H1 (cell line): ENCODE measurements around the gene MAN1C1. TPM values are rescaled to one million over a fixed set of nuclear protein-coding genes. Genes with fewer than 3 reads are reported as not detected.

ENCODE experiments used
- CTCF ChIA-PET: fragments of 300-600 bp; sonication (Branson Sonifier 250); formaldehyde crosslinking; loops from one replicate; lab custom pipeline; 2021; ENCODE audit not compliant: partially characterized antibody; lab: Charles Lee
- POLR2A ChIA-PET: fragments of 300-600 bp; sonication (Branson Sonifier 250); formaldehyde crosslinking; loops from one replicate; lab custom pipeline; 2021; ENCODE audit warnings: inconsistent platforms; ENCODE audit not compliant: partially characterized antibody; lab: Charles Lee
- DNase-seq, 2 experiments: peaks; one replicate each; pipeline versions ENCODE4 v3.0.0 to v3.0.0-alpha.2; 2010 to 2022; ENCODE audit warnings: low spot score in 2 of 2, low read depth in 1 of 2, mixed read lengths in 1 of 2
- FAIRE-seq: peaks from 2 replicates; lab custom pipeline; 2011; peaks lifted over from hg19 to GRCh38; lab: Jason Lieb, UNC
- H2AFZ ChIP-seq: 2 replicates; pipeline ENCODE4 v1.8.1; 2012; ENCODE audit warnings: low read length, inconsistent platforms
- H2AK5ac ChIP-seq: 2 replicates; pipeline ENCODE4 v1.6.1; 2013; ENCODE audit warnings: low read depth, low read length
- H2BK120ac ChIP-seq: replicated peaks from 2 replicates; pipeline ENCODE3; 2013; ENCODE audit warnings: low read depth, low read length, inconsistent platforms
- H2BK12ac ChIP-seq: 2 replicates; pipeline ENCODE4 v1.6.1; 2013; ENCODE audit warnings: low read depth, low read length
- H2BK15ac ChIP-seq: 2 replicates; pipeline ENCODE4 v1.6.1; 2013; ENCODE audit warnings: low read length
- H2BK20ac ChIP-seq: 2 replicates; pipeline ENCODE4 v1.6.1; 2013; ENCODE audit warnings: low read length
- H2BK5ac ChIP-seq: 2 replicates; pipeline ENCODE4 v1.6.1; 2013; ENCODE audit warnings: low read depth, low read length
- H3K14ac ChIP-seq: 2 replicates; pipeline ENCODE4 v1.6.1; 2013; ENCODE audit warnings: inconsistent platforms; ENCODE audit not compliant: insufficient read length
- H3K18ac ChIP-seq: 2 replicates; pipeline ENCODE4 v1.6.1; 2013; ENCODE audit warnings: low read length; ENCODE audit errors: extremely low read depth
- H3K23ac ChIP-seq: 2 replicates; pipeline ENCODE4 v1.6.1; 2013; ENCODE audit warnings: inconsistent platforms; ENCODE audit not compliant: insufficient read length
- H3K23me2 ChIP-seq: 2 replicates; pipeline ENCODE4 v1.6.1; 2013; ENCODE audit warnings: low read depth, low read length
- H3K27ac ChIP-seq: 2 replicates; pipeline ENCODE4 v1.6.1; 2011; ENCODE audit warnings: low read depth, low read length, inconsistent platforms
- H3K27me3 ChIP-seq, 4 experiments: replicated peaks in 1 of 4; 1 replicate in 1 of 4; 2 replicates in 3 of 4; pipeline versions ENCODE4 v1.6.1 to v1.8.1; 2011 to 2013; ENCODE audit warnings: low read length in 3 of 4, mild to moderate bottlenecking in 3 of 4, inconsistent platforms in 2 of 4, mixed read lengths in 2 of 4, moderate library complexity in 1 of 4; ENCODE audit not compliant: control insufficient read depth in 3 of 4, insufficient read depth in 3 of 4; ENCODE audit errors: extremely low read depth in 1 of 4
- H3K36me3 ChIP-seq, 4 experiments: 2 replicates each; pipeline versions ENCODE4 v1.6.1 to v1.8.1; 2011 to 2013; ENCODE audit warnings: mild to moderate bottlenecking in 4 of 4, low read length in 3 of 4, moderate library complexity in 2 of 4, control low read depth in 1 of 4, inconsistent platforms in 1 of 4; ENCODE audit not compliant: insufficient read depth in 4 of 4, control insufficient read depth in 2 of 4
- H3K4ac ChIP-seq: replicated peaks from 2 replicates; pipeline ENCODE3; 2013; ENCODE audit warnings: low read length, low read depth, mixed read lengths, inconsistent platforms; ENCODE audit not compliant: insufficient read length
- H3K4me1 ChIP-seq, 4 experiments: replicated peaks in 1 of 4; 1 replicate in 1 of 4; 2 replicates in 3 of 4; pipeline versions ENCODE4 v1.6.1 to v1.8.1; 2011 to 2013; ENCODE audit warnings: low read length in 3 of 4, inconsistent platforms in 2 of 4, mixed read lengths in 1 of 4; ENCODE audit not compliant: insufficient read depth in 4 of 4, control insufficient read depth in 3 of 4
- H3K4me2 ChIP-seq, 2 experiments: 2 replicates each; pipeline versions ENCODE4 v1.6.1 to v1.8.1; 2011 to 2013; ENCODE audit warnings: low read depth in 2 of 2, low read length in 2 of 2, control low read depth in 1 of 2, inconsistent platforms in 1 of 2, mild to moderate bottlenecking in 1 of 2; ENCODE audit not compliant: insufficient read depth in 1 of 2
- H3K4me3 ChIP-seq, 4 experiments: fragments of 200-600, 300-600 bp in 1 of 4; sonication (generic), shearing (Covaris generic), sonication (Bioruptor Twin) in 1 of 4; 2 replicates each; pipeline versions ENCODE4 v1.5.1 to v1.8.1; 2011 to 2016; ENCODE audit warnings: low read length in 4 of 4, low read depth in 3 of 4, control low read depth in 2 of 4, inconsistent platforms in 2 of 4, mild to moderate bottlenecking in 2 of 4, mixed read lengths in 1 of 4, moderate library complexity in 1 of 4; ENCODE audit not compliant: insufficient read depth in 2 of 4; ENCODE audit errors: extremely low read depth in 1 of 4
- H3K56ac ChIP-seq: replicated peaks from 2 replicates; pipeline ENCODE3; 2013; ENCODE audit warnings: low read depth, mild to moderate bottlenecking, mixed read lengths, low read length, inconsistent platforms; ENCODE audit not compliant: insufficient read length
- H3K79me1 ChIP-seq: 2 replicates; pipeline ENCODE4 v1.6.1; 2013; ENCODE audit warnings: low read depth, low read length, control low read depth
- H3K79me2 ChIP-seq, 2 experiments: 2 replicates each; pipeline versions ENCODE4 v1.6.1 to v1.8.1; 2012 to 2013; ENCODE audit warnings: low read length in 2 of 2, mild to moderate bottlenecking in 2 of 2, inconsistent platforms in 1 of 2; ENCODE audit not compliant: insufficient read depth in 2 of 2, control insufficient read depth in 1 of 2
- H3K9ac ChIP-seq, 4 experiments: replicated peaks in 1 of 4; 1 replicate in 1 of 4; 2 replicates in 3 of 4; pipeline versions ENCODE4 v1.6.1 to v1.8.1; 2011 to 2013; ENCODE audit warnings: low read depth in 3 of 4, low read length in 3 of 4, control low read depth in 2 of 4, mild to moderate bottlenecking in 2 of 4, moderate library complexity in 2 of 4, inconsistent platforms in 1 of 4; ENCODE audit errors: extremely low read depth in 1 of 4
- H3K9me3 ChIP-seq, 2 experiments: 2 replicates each; pipeline versions ENCODE4 v1.6.1 to v1.8.1; 2012 to 2013; ENCODE audit warnings: mild to moderate bottlenecking in 2 of 2, moderate library complexity in 2 of 2, control low read depth in 1 of 2, inconsistent platforms in 1 of 2, low read depth in 1 of 2, low read length in 1 of 2, mixed read lengths in 1 of 2; ENCODE audit not compliant: insufficient read depth in 2 of 2
- H4K20me1 ChIP-seq, 2 experiments: replicated peaks in 1 of 2; 2 replicates each; pipeline versions ENCODE3 to v1.8.1; 2011 to 2013; ENCODE audit warnings: inconsistent platforms in 2 of 2, low read length in 2 of 2, mild to moderate bottlenecking in 1 of 2; ENCODE audit not compliant: insufficient read depth in 2 of 2, control insufficient read depth in 1 of 2
- H4K5ac ChIP-seq: 2 replicates; pipeline ENCODE4 v1.6.1; 2013; ENCODE audit warnings: low read length, low read depth, mixed read lengths, inconsistent platforms; ENCODE audit not compliant: insufficient read length
- H4K8ac ChIP-seq: 2 replicates; pipeline ENCODE4 v1.8.0; 2013; ENCODE audit warnings: mild to moderate bottlenecking, moderate library complexity, low read length, inconsistent platforms; ENCODE audit not compliant: insufficient read depth; ENCODE audit errors: extremely low read depth
- H4K91ac ChIP-seq: replicated peaks from 2 replicates; pipeline ENCODE3; 2013; ENCODE audit warnings: low read length, mixed read lengths, inconsistent platforms; ENCODE audit not compliant: insufficient read length
- BACH1 ChIP-seq: IDR thresholded peaks from 2 replicates; pipeline ENCODE4 v1.6.1; 2012; ENCODE audit warnings: low read length, improper control_type of control experiment
- CBX5 ChIP-seq: fragments of 300-800, 300-1000 bp; sonication (generic); IDR thresholded peaks from 2 replicates; pipeline ENCODE4 v1.7.1; 2016; ENCODE audit warnings: antibody characterized with exemption, low read length, low read depth
- CTBP2 ChIP-seq: IDR thresholded peaks from 2 replicates; pipeline ENCODE4 v1.7.0; 2011; ENCODE audit warnings: borderline replicate concordance, mild to moderate bottlenecking, moderate library complexity, mixed read lengths, low read length; ENCODE audit not compliant: insufficient read depth, insufficient read length
- HDAC2 ChIP-seq, 2 experiments: fragments of 300-600 bp in 1 of 2; sonication (generic) in 1 of 2; IDR thresholded peaks; 2 replicates each; pipeline ENCODE4 v1.6.1; 2011 to 2012; ENCODE audit warnings: low read depth in 2 of 2, low read length in 2 of 2, mild to moderate bottlenecking in 2 of 2, moderate library complexity in 2 of 2, borderline replicate concordance in 1 of 2, inconsistent platforms in 1 of 2
- JUN ChIP-seq: IDR thresholded peaks from 2 replicates; pipeline ENCODE4 v1.6.1; 2011; ENCODE audit warnings: low read depth, mild to moderate bottlenecking, improper control_type of control experiment, low read length
- RFX5 ChIP-seq: IDR thresholded peaks from 2 replicates; pipeline ENCODE4 v1.6.1; 2011; ENCODE audit warnings: low read depth, low read length, improper control_type of control experiment, borderline replicate concordance
- RNF2 ChIP-seq: fragments of 200-900, 300-1000 bp; sonication (generic); IDR thresholded peaks from 2 replicates; pipeline ENCODE4 v1.7.1; 2016; ENCODE audit warnings: borderline replicate concordance, low read depth, mild to moderate bottlenecking, antibody characterized with exemption, low read length; ENCODE audit not compliant: poor library complexity, severe bottlenecking; ENCODE audit errors: missing control alignments
- SAP30 ChIP-seq: fragments of 300-600 bp; sonication (generic); IDR thresholded peaks from 2 replicates; pipeline ENCODE4 v1.7.1; 2012; ENCODE audit warnings: low read length, moderate library complexity, mild to moderate bottlenecking, inconsistent platforms; ENCODE audit not compliant: insufficient read depth, insufficient replicate concordance
- SIN3A ChIP-seq, 2 experiments: IDR thresholded peaks in 1 of 2; conservative IDR thresholded peaks in 1 of 2; 2 replicates each; pipeline ENCODE4 v1.6.1; 2011 to 2012; ENCODE audit warnings: low read length in 2 of 2, improper control_type of control experiment in 1 of 2, low read depth in 1 of 2, mild to moderate bottlenecking in 1 of 2
- SIRT6 ChIP-seq: IDR thresholded peaks from one replicate; pipeline ENCODE4 v1.7.1; 2012; ENCODE audit warnings: low read length, inconsistent platforms
- SP4 ChIP-seq: IDR thresholded peaks from 2 replicates; pipeline ENCODE4 v1.6.1; 2012; ENCODE audit warnings: low read length, inconsistent platforms
- TAF1 ChIP-seq: IDR thresholded peaks from 2 replicates; pipeline ENCODE4 v1.6.1; 2011; ENCODE audit warnings: mild to moderate bottlenecking, low read depth, low read length
- TBP ChIP-seq: IDR thresholded peaks from 2 replicates; pipeline ENCODE4 v1.6.1; 2011; ENCODE audit warnings: low read depth, low read length, improper control_type of control experiment
- YY1 ChIP-seq: IDR thresholded peaks from 2 replicates; pipeline ENCODE4 v1.6.1; 2011; ENCODE audit warnings: low read depth, mild to moderate bottlenecking, low read length
- WGBS, 2 experiments: shearing (Covaris generic) in 1 of 2; methylation state at CpG; one replicate each; pipeline versions ENCODE4 v1.1.6 to v1.1.7; 2013 to 2015; ENCODE audit warnings: low lambda C conversion rate in 2 of 2, mixed read lengths in 2 of 2, inconsistent platforms in 1 of 2, low coverage in 1 of 2, missing lambda C conversion rate in 1 of 2; ENCODE audit not compliant: insufficient replicate concordance in 2 of 2, insufficient coverage in 1 of 2, insufficient read length in 1 of 2; ENCODE audit errors: extremely low coverage in 1 of 2, missing lambda C conversion rate in 1 of 2; 5-methylcytosine and 5-hydroxymethylcytosine counted together
- polyA plus RNA-seq, 7 experiments: library from polyadenylated mRNA; depleted of rRNA in 3 of 7; stranded (reverse) in 5 of 7; unstranded in 2 of 7; fragments of >200 nt in 5 of 7; fragments of 200-250 nt in 2 of 7; gene quantifications; 1 replicate in 5 of 7; 2 replicates in 1 of 7; 4 replicates in 1 of 7; pipeline versions ENCODE4 v1.2.1 to v1.2.3, GENCODE V29; 2011 to 2013; ENCODE audit warnings: missing spikeins in 2 of 7, mixed read lengths in 2 of 7
- total RNA-seq: library from RNA; stranded (reverse); fragmentation: NEBNext Ultra II Directional; extraction: Animal tissue kit (Norgen Biotek cat#: 25700); gene quantifications from 2 replicates; pipeline ENCODE4 v1.2.1, GENCODE V29; 2021

Gene MAN1C1
- total and polyA plus RNA-seq, 2 of the 8 experiments (the other 6 are each of a cell fraction or from before 2014, with no cell fraction given), result 7.8 to 15.2 TPM

- Histone ChIP-seq H3K23ac (no peak overlapping the region), H3K9ac (no peak overlapping the region), H3K23me2 (no peaks in the 10 kb centered on the region), H3K4me3 (no peak overlapping the region), H4K8ac (no peak overlapping the region), H4K20me1 (no peaks in the 10 kb centered on the region), H3K9me3 (no peaks in the 10 kb centered on the region), H4K5ac (no peak overlapping the region), H2AFZ (no peak overlapping the region), H3K4ac (no peak overlapping the region), H3K27me3 (no peaks in the 10 kb centered on the region), H3K4me1 (peaks cover 0 to under 1% (median 0%) of the 10 kb centered on the region in 4 experiments; a peak in 1 of 7 replicates), H2BK5ac (no peak overlapping the region), H3K14ac (no peak overlapping the region), H3K4me2 (no peak overlapping the region), H2BK20ac (no peak overlapping the region), H3K79me1 (peaks cover 2% of the 10 kb centered on the region; the same call in 1 of the 2 replicates), H2AK5ac (no peak overlapping the region), H3K79me2 (no peaks in the 10 kb centered on the region), H3K36me3 (no peaks in the 10 kb centered on the region), H2BK120ac (no peak overlapping the region), H2BK15ac (no peak overlapping the region), H2BK12ac (no peak overlapping the region), H4K91ac (no peak overlapping the region), H3K18ac (no peak overlapping the region), H3K27ac (no peak overlapping the region), H3K56ac (no peak overlapping the region)
- CTCF ChIA-PET, result interaction anchor here (0.7 to 7.1 kb wide), 9 partner anchors 13 to 186 kb away, joined by 3 to 53 read pairs (median 3); no protein-coding TSS in a partner anchor
- POLR2A ChIA-PET, result no interaction called here
- WGBS, 2 experiments, result 90% methylated on average over 5 of the region's 5 CpGs; no CpG with 5 or more reads in 1 of the 2 experiments
- DNase-seq (peak in 1 of 2 experiments; percentile 6), FAIRE-seq (no peak)
- TF ChIP-seq RFX5 (no peak), SIRT6 (no peak), CBX5 (no peak), TAF1 (no peak), SAP30 (no peak), TBP (no peak), JUN (no peak), YY1 (no peak), HDAC2 (IDR thresholded peaks at IDR 0.05; ENCODE audit: borderline replicate concordance in 1 of 2, low read depth in 2 of 2, low read length in 2 of 2) (no peak), BACH1 (no peak), CTBP2 (no peak), SIN3A (conservative IDR thresholded peaks at IDR 0.05 in 1 of 2, IDR thresholded peaks at IDR 0.05 in 1 of 2; ENCODE audit: low read depth in 1 of 2, low read length in 2 of 2) (no peak), SP4 (no peak), RNF2 (no peak)
Measured at GRCh38 chr1:25624604-25625003, 8.0 kb downstream of the MAN1C1 start.
